B cell (primary cell): ENCODE data around the gene TBCD. TPM values are rescaled to one million over a fixed set of nuclear protein-coding genes. Genes with fewer than 3 reads are reported as not detected.

Experiments used
- ATAC-seq: fragments of 200-7000 bp; cut with Tn5 transposase; one replicate; pipeline ENCODE4 v1.10.0; 2021; ENCODE audit warnings: low read depth, mild to moderate bottlenecking, moderate number of reproducible peaks, moderate library complexity
- CTCF ChIA-PET: fragments of 350-600 bp; sonication (Branson Sonifier 250); formaldehyde crosslinking; loops from one replicate; lab custom pipeline; 2021; ENCODE audit warnings: antibody characterized with exemption, inconsistent platforms; lab: Charles Lee
- POLR2A ChIA-PET: fragments of 350-600 bp; sonication (Branson Sonifier 250); formaldehyde crosslinking; loops from one replicate; lab custom pipeline; 2021; ENCODE audit warnings: antibody characterized with exemption; lab: Charles Lee
- DNase-seq: peaks from one replicate; pipeline ENCODE4 v3.0.0; 2013
- H2AFZ ChIP-seq: 2 replicates; pipeline ENCODE4 v1.6.1; 2012; ENCODE audit warnings: mild to moderate bottlenecking, low read depth, low read length; ENCODE audit not compliant: insufficient read depth, poor library complexity, severe bottlenecking
- H3K27ac ChIP-seq, 2 donors: 1 replicate in 1 of 2; 2 replicates in 1 of 2; pipeline ENCODE4 v1.5.1; 2012 to 2013; ENCODE audit warnings: low read length in 2 of 2, mild to moderate bottlenecking in 2 of 2, moderate library complexity in 1 of 2
- H3K27me3 ChIP-seq, 4 experiments: fragments of 200-600 bp in 1 of 4; sonication (generic) in 1 of 4; replicated peaks in 1 of 4; 1 replicate in 2 of 4; 2 replicates in 2 of 4; pipeline versions ENCODE4 v1.6.1 to v1.7.0; 2013 to 2016; ENCODE audit warnings: low read length in 3 of 4, mild to moderate bottlenecking in 2 of 4, mixed read lengths in 1 of 4, moderate library complexity in 1 of 4; ENCODE audit not compliant: insufficient read depth in 4 of 4, control insufficient read depth in 3 of 4; ENCODE audit errors: control extremely low read depth in 1 of 4
- H3K36me3 ChIP-seq, 2 experiments: replicated peaks in 1 of 2; 1 replicate in 1 of 2; 2 replicates in 1 of 2; pipeline versions ENCODE4 v1.6.1 to v1.7.1; 2013; ENCODE audit warnings: low read length in 1 of 2; ENCODE audit not compliant: insufficient read depth in 2 of 2, control insufficient read depth in 1 of 2; ENCODE audit errors: control extremely low read depth in 1 of 2, extremely low read depth in 1 of 2
- H3K4me1 ChIP-seq, 2 donors: fragments of 200-600 bp in 1 of 2; sonication (generic) in 1 of 2; 1 replicate in 1 of 2; 2 replicates in 1 of 2; pipeline versions ENCODE4 v1.5.1 to v1.6.1; 2013 to 2017; ENCODE audit warnings: low read length in 2 of 2; ENCODE audit not compliant: control insufficient read depth in 2 of 2, insufficient read depth in 2 of 2
- H3K4me2 ChIP-seq: replicated peaks from 2 replicates; pipeline ENCODE3; 2012; ENCODE audit warnings: mild to moderate bottlenecking, low read depth, low read length; ENCODE audit not compliant: poor library complexity, severe bottlenecking
- H3K4me3 ChIP-seq, 5 experiments: fragments of 200-600 bp in 1 of 5; sonication (generic) in 1 of 5; 1 replicate in 3 of 5; 2 replicates in 2 of 5; pipeline versions ENCODE4 v1.5.1 to v1.7.0; 2011 to 2016; ENCODE audit warnings: low read length in 4 of 5, mild to moderate bottlenecking in 4 of 5, low read depth in 2 of 5, control low read depth in 1 of 5, moderate library complexity in 1 of 5; ENCODE audit not compliant: insufficient read depth in 1 of 5; ENCODE audit errors: control extremely low read depth in 1 of 5, extremely low read depth in 1 of 5
- H3K79me2 ChIP-seq: fragments of 200-600 bp; sonication (generic); one replicate; pipeline ENCODE4 v1.6.0; 2016; ENCODE audit warnings: low read length; ENCODE audit not compliant: control insufficient read depth, insufficient read depth
- H3K9ac ChIP-seq: fragments of 200-600 bp; sonication (generic); 2 replicates; pipeline ENCODE4 v1.6.1; 2017; ENCODE audit warnings: mild to moderate bottlenecking, low read length, moderate library complexity
- H3K9me3 ChIP-seq, 3 donors: one replicate each; pipeline versions ENCODE4 v1.6.1 to v1.7.1; 2013; ENCODE audit warnings: low read length in 2 of 3; ENCODE audit not compliant: control insufficient read depth in 2 of 3, insufficient read depth in 1 of 3; ENCODE audit errors: control extremely low read depth in 1 of 3
- H4K20me1 ChIP-seq: 2 replicates; pipeline ENCODE4 v1.6.0; 2012; ENCODE audit warnings: mild to moderate bottlenecking, low read length; ENCODE audit not compliant: insufficient read depth, control insufficient read depth, poor library complexity, severe bottlenecking
- H3K27ac Mint-ChIP-seq: one replicate; pipeline ENCODE4 v1.8.0; 2021; ENCODE audit warnings: mixed read lengths
- H3K27me3 Mint-ChIP-seq: one replicate; pipeline ENCODE4 v1.8.0; 2021; ENCODE audit warnings: mixed read lengths
- H3K4me1 Mint-ChIP-seq: one replicate; pipeline ENCODE4 v1.8.0; 2021; ENCODE audit warnings: mixed read lengths
- H3K4me3 Mint-ChIP-seq: one replicate; pipeline ENCODE4 v1.8.0; 2021; ENCODE audit warnings: mixed read lengths
- H3K9me3 Mint-ChIP-seq: one replicate; pipeline ENCODE4 v1.8.0; 2022; ENCODE audit warnings: mixed read lengths; ENCODE audit not compliant: insufficient read depth
- EZH2 ChIP-seq: IDR thresholded peaks from 2 replicates; pipeline ENCODE4 v1.6.1; 2012; ENCODE audit warnings: borderline replicate concordance, low read depth, mild to moderate bottlenecking, moderate library complexity, low read length; ENCODE audit not compliant: insufficient read depth, poor library complexity, severe bottlenecking
- WGBS: methylation state at CpG from one replicate; pipeline ENCODE4 v1.1.5; 2013; ENCODE audit warnings: missing lambda C conversion rate; ENCODE audit not compliant: insufficient coverage; 5-methylcytosine and 5-hydroxymethylcytosine counted together
- intact Hi-C: fragments of 100-400 bp; cut with micrococcal nuclease; formaldehyde crosslinking; loops from one replicate; pipeline ENCODE4 v1.10.0; 2022
- polyA plus RNA-seq: library from polyadenylated mRNA; depleted of rRNA; stranded (reverse); fragments of >200 nt; gene quantifications from 2 replicates; pipeline ENCODE4 v1.2.3, GENCODE V29; 2012
- total RNA-seq, 2 donors: library from RNA; stranded (reverse); fragments of 120-200 nt in 1 of 2; gene quantifications; 1 replicate in 1 of 2; 2 replicates in 1 of 2; pipeline versions ENCODE4 v1.2.3 to v1.2.4, GENCODE V29; 2013 to 2022
- TF ChIP-seq, protein P1 (sequence below): fragments of 200-600 bp; IDR thresholded peaks from one replicate; pipeline ENCODE4 v1.8.0; 2022; ENCODE audit warnings: antibody characterized with exemption, mild to moderate bottlenecking

TBCD gene
- total and polyA plus RNA-seq, 2 donors (not counting 1 experiment from before 2014, with no cell fraction given) = 60.8 to 101 TPM

DNA sequence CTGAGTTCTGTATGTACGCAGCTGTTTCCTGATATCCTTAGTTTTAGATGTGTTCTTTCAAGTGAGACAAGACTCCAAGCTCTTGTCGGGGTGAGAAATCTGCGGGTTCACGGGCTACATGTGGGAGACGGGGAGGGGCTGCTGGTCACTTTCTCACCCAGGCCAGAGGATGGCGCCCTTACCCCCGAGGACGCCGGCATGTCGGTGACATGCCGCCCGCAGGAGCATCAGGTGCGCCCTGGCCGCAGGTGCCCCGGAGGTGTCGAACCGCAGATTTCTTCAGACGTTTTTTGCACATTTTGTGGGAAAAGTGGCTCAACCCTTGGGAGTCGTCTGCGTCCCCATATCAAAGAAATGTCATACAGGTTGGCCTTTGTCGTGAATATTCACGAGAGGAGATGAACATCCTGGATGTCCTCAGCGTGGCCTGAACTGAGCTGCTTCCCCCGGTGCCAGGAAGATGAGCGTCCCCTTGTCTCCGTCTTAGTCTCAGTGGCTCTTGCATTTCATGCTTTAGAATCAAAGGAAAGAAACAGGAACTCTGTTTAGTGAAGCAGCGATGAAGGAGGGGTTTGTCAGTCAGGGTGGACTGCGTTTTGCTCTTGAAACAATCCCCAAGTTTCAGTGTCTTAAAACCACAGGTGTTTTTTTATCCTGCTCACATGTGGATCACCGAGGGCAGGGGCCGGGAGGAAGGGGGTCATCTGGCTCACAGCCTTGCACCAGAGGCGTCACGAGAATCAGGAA lies 163.3 kb downstream of the TBCD start:
- Histone ChIP-seq H3K27me3 (no peaks in the 10 kb centered on the region), H3K79me2 (no peaks in the 10 kb centered on the region), H3K9ac (peak overlapping the region; percentile 42), H3K4me2 (peak overlapping the region; percentile 70), H3K4me1 (peaks cover 39 to 40% of the 10 kb centered on the region in 2 donors), H3K9me3 (peaks cover 0 to 3% (median 0%) of the 10 kb centered on the region in 3 donors), H3K36me3 (peaks cover 0 to 2% of the 10 kb centered on the region in 2 experiments), H3K27ac (no peak overlapping the region), H2AFZ (peak overlapping the region; percentile 3), H3K4me3 (peak overlapping the region in 3 of 5 experiments; percentile 17 to 36 (median 29)), H4K20me1 (no peaks in the 10 kb centered on the region)
- H3K27ac Mint-ChIP-seq = peak overlapping the region; percentile 37
- 63% methylated on average over 29 of the region's 32 CpGs for WGBS
- peak; percentile 47 for ATAC-seq
- no peak for TF ChIP-seq EZH2
- TF ChIP-seq, protein P1, sequence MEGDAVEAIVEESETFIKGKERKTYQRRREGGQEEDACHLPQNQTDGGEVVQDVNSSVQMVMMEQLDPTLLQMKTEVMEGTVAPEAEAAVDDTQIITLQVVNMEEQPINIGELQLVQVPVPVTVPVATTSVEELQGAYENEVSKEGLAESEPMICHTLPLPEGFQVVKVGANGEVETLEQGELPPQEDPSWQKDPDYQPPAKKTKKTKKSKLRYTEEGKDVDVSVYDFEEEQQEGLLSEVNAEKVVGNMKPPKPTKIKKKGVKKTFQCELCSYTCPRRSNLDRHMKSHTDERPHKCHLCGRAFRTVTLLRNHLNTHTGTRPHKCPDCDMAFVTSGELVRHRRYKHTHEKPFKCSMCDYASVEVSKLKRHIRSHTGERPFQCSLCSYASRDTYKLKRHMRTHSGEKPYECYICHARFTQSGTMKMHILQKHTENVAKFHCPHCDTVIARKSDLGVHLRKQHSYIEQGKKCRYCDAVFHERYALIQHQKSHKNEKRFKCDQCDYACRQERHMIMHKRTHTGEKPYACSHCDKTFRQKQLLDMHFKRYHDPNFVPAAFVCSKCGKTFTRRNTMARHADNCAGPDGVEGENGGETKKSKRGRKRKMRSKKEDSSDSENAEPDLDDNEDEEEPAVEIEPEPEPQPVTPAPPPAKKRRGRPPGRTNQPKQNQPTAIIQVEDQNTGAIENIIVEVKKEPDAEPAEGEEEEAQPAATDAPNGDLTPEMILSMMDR = no peak
- H3K27me3 Mint-ChIP-seq = no peaks in the 10 kb centered on the region
- no peaks in the 10 kb centered on the region for H3K9me3 Mint-ChIP-seq
- CTCF ChIA-PET = interaction anchor here (0.9 to 6.3 kb wide), 14 partner anchors 21 to 286 kb away, joined by 3 to 68 read pairs (median 6); no protein-coding TSS in a partner anchor
- peaks cover 42% of the 10 kb centered on the region for H3K4me1 Mint-ChIP-seq
- intact Hi-C loops = loop anchor here (1.0 to 2.0 kb wide), 2 partner anchors 50 to 133 kb away; no protein-coding TSS in a partner anchor
- H3K4me3 Mint-ChIP-seq = peak overlapping the region; percentile 83
- peak; percentile 70 for DNase-seq
- POLR2A ChIA-PET = interaction anchor here (1.0 kb wide), 1 partner anchor 44 kb away, joined by 3 read pairs; no protein-coding TSS in a partner anchor

DNA sequence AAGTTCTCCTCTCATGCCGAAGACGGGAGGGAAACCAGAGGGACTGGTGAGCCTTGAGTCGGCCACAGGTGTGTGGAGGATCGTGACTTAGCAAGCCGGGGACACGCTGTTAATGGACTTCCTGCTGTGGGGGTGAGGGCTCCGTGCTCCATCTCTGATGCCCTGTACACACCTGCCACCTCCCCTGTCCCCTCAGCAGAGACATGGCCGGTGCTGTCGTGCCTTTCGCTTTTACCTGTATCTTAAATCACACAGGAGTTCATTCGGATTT lies 163.8 kb downstream of the TBCD start:
- Mint-ChIP-seq H3K27ac (peak overlapping the region; percentile 37), H3K4me1 (peaks cover 42% of the 10 kb centered on the region), H3K27me3 (no peaks in the 10 kb centered on the region), H3K4me3 (peak overlapping the region; percentile 83), H3K9me3 (no peaks in the 10 kb centered on the region)
- H3K36me3 ChIP-seq = peaks cover 0 to 2% of the 10 kb centered on the region in 2 experiments
- H2AFZ ChIP-seq = peak overlapping the region; percentile 3
- peak overlapping the region; percentile 70 for H3K4me2 ChIP-seq
- POLR2A ChIA-PET = no interaction called here
- ATAC-seq = peak; percentile 22
- CTCF ChIA-PET = interaction anchor here (1.9 to 6.3 kb wide), 4 partner anchors 44 to 135 kb away, joined by 10 to 68 read pairs (median 13); no protein-coding TSS in a partner anchor
- H4K20me1 ChIP-seq = peaks cover 3% of the 10 kb centered on the region
- peaks cover 0 to 3% (median 0%) of the 10 kb centered on the region in 3 donors for H3K9me3 ChIP-seq
- H3K4me3 ChIP-seq = peak overlapping the region in 3 of 5 experiments; percentile 17 to 36 (median 29)
- H3K9ac ChIP-seq = peak overlapping the region; percentile 42
- no peaks in the 10 kb centered on the region for H3K27me3 ChIP-seq
- intact Hi-C loops = loop anchor here (1.0 to 2.0 kb wide), 2 partner anchors 51 to 133 kb away; no protein-coding TSS in a partner anchor
- H3K79me2 ChIP-seq = no peaks in the 10 kb centered on the region
- H3K27ac ChIP-seq = no peak overlapping the region
- 65% methylated on average over 8 of the region's 11 CpGs for WGBS
- no peak for DNase-seq
- H3K4me1 ChIP-seq = peaks cover 39 to 40% of the 10 kb centered on the region in 2 donors
- TF ChIP-seq, protein P1 = no peak
- TF ChIP-seq EZH2 = no peak
